ENCODE results near the gene PCLO. TPM values are rescaled to one million over a fixed set of nuclear protein-coding genes. Genes with fewer than 3 reads are reported as not detected.
"Not testable (repeated sequence)": the region's sequence is repeated elsewhere in the genome, so short reads cannot be mapped to it uniquely, and the experiment has no call there.

PCLO gene
- total and polyA plus RNA-seq, 2 of the 8 experiments (the other 6 are each of a cell fraction or from before 2014, with no cell fraction given) = 1.5 to 3.2 TPM

DNA sequence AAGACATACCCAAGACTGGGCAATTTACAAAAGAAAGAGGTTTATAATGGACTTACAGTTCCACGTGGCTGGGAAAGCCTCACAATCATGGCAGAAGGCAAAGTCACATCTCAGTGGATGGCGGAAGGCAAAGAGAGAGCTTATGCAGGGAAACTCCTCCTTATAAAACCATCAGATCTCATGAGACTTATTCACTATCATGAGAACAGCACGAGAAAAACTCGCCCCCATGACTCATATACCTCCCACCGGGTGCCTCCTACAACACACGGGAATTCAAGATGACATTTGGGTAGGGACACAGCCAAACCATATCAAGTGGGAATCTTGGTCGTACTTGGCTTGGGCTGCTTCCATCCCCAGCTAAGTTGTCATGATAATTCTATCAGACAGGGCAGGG lies 268.3 kb downstream of the PCLO start:
- not testable (repeated sequence) for H3K23me2 ChIP-seq (ENCODE audit: low read depth, low read length); H3K36me3 ChIP-seq (ENCODE audit: control insufficient read depth in 2 of 4, insufficient read depth in 4 of 4, low read length in 3 of 4); H3K27me3 ChIP-seq (replicated peaks in 1 of 4; ENCODE audit: control insufficient read depth in 3 of 4, extremely low read depth in 1 of 4, insufficient read depth in 3 of 4, low read length in 3 of 4); H2BK5ac ChIP-seq (ENCODE audit: low read depth, low read length); H3K14ac ChIP-seq (ENCODE audit: insufficient read length); H3K79me2 ChIP-seq (ENCODE audit: control insufficient read depth in 1 of 2, insufficient read depth in 2 of 2, low read length in 2 of 2); H3K4ac ChIP-seq (replicated peaks; ENCODE audit: insufficient read length, low read depth, low read length); H3K56ac ChIP-seq (replicated peaks; ENCODE audit: insufficient read length, low read depth, low read length); H3K9me3 ChIP-seq (ENCODE audit: insufficient read depth in 2 of 2, low read depth in 1 of 2, low read length in 1 of 2); H3K4me3 ChIP-seq (ENCODE audit: extremely low read depth in 1 of 4, insufficient read depth in 2 of 4, low read depth in 3 of 4, low read length in 4 of 4); H2AK5ac ChIP-seq (ENCODE audit: low read depth, low read length); H3K79me1 ChIP-seq (ENCODE audit: low read depth, low read length); H2BK12ac ChIP-seq (ENCODE audit: low read depth, low read length); H3K4me2 ChIP-seq (ENCODE audit: insufficient read depth in 1 of 2, low read depth in 2 of 2, low read length in 2 of 2); H2BK20ac ChIP-seq (ENCODE audit: low read length); H3K4me1 ChIP-seq (replicated peaks in 1 of 4; ENCODE audit: control insufficient read depth in 3 of 4, insufficient read depth in 4 of 4, low read length in 3 of 4); H3K18ac ChIP-seq (ENCODE audit: extremely low read depth, low read length); H4K20me1 ChIP-seq (replicated peaks in 1 of 2; ENCODE audit: control insufficient read depth in 1 of 2, insufficient read depth in 2 of 2, low read length in 2 of 2); H2AFZ ChIP-seq (ENCODE audit: low read length); H4K91ac ChIP-seq (replicated peaks; ENCODE audit: insufficient read length, low read length); H3K27ac ChIP-seq (ENCODE audit: low read depth, low read length); H3K23ac ChIP-seq (ENCODE audit: insufficient read length); DNase-seq (ENCODE audit: low read depth in 1 of 2, low spot score in 2 of 2); FAIRE-seq; H3K9ac ChIP-seq (replicated peaks in 1 of 4; ENCODE audit: extremely low read depth in 1 of 4, low read depth in 3 of 4, low read length in 3 of 4); H4K8ac ChIP-seq (ENCODE audit: extremely low read depth, insufficient read depth, low read length); H2BK120ac ChIP-seq (replicated peaks; ENCODE audit: low read depth, low read length); H2BK15ac ChIP-seq (ENCODE audit: low read length); H4K5ac ChIP-seq (ENCODE audit: insufficient read length, low read depth, low read length)
- ChIA-PET CTCF (ENCODE audit: partially characterized antibody) (interaction anchor here (0.7 kb wide), 1 partner anchor 527 kb away, joined by 3 read pairs; no protein-coding TSS in a partner anchor), POLR2A (ENCODE audit: partially characterized antibody) (interaction anchor here (0.6 kb wide), 1 partner anchor 995 kb away, joined by 3 read pairs; no protein-coding TSS in a partner anchor)
- 76% methylated on average over 7 of the region's 7 CpGs; no CpG with 5 or more reads in 1 of the 2 experiments for WGBS, 2 experiments (ENCODE audit: extremely low coverage in 1 of 2, insufficient coverage in 1 of 2, insufficient read length in 1 of 2, insufficient replicate concordance in 2 of 2, low coverage in 1 of 2, low lambda C conversion rate in 2 of 2, missing lambda C conversion rate in 1 of 2)
